ENCODE results near the gene SCN5A. TPM values are rescaled to one million over a fixed set of nuclear protein-coding genes. Genes with fewer than 3 reads are reported as not detected.

The SCN5A gene
- total RNA-seq, 1 experiment from 2014 or later, result 13.6 TPM

DNA sequence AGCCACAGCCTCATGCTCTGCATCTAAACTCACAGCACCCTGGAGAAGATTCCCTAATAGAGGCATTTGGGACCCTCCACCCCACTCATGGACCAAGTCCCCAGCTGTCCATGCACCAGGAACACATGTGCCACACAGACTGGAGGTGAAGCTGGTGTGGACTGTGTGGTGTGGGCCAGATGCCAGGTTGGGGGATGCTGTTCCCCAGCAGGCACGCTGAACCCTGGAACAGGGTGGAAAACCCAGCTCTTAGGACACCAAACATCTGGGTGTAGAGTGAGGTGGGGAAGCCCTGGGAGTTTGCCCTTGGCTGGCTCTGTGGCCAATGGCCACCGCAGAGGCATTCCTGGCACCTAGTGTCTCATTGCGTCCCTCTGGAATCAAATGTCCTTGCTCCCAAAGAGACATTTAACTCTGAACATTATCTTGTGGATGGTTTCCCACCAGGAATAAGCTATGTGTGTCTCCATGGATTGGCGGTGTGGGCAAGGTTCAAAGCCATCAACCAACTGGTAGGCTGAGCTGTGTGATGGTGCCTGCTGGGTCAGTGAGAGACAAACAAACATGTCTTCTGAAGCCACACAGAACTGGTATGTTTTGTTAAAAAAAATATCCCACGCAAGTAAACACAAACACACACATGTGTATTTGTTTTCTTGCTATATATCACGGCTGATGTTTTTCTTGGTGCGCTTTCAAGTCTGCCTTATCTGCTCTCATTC, 88.3 kb downstream of the SCN5A start (continued):
- TF ChIP-seq TEAD4 (CRISPR knock-in tag; IDR thresholded peaks at IDR 0.05), result no peak
- no peak for TF ChIP-seq KAT7 (CRISPR knock-in tag; IDR thresholded peaks at IDR 0.05; ENCODE audit: borderline replicate concordance)
- TF ChIP-seq SOX15 (CRISPR knock-in tag; IDR thresholded peaks at IDR 0.05), result no peak
- TF ChIP-seq, protein P1, sequence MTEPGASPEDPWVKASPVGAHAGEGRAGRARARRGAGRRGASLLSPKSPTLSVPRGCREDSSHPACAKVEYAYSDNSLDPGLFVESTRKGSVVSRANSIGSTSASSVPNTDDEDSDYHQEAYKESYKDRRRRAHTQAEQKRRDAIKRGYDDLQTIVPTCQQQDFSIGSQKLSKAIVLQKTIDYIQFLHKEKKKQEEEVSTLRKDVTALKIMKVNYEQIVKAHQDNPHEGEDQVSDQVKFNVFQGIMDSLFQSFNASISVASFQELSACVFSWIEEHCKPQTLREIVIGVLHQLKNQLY (CRISPR knock-in tag; IDR thresholded peaks at IDR 0.05), result no peak
- TF ChIP-seq GABPB1 (CRISPR knock-in tag; IDR thresholded peaks at IDR 0.05), result no peak
- TF ChIP-seq, protein P2, sequence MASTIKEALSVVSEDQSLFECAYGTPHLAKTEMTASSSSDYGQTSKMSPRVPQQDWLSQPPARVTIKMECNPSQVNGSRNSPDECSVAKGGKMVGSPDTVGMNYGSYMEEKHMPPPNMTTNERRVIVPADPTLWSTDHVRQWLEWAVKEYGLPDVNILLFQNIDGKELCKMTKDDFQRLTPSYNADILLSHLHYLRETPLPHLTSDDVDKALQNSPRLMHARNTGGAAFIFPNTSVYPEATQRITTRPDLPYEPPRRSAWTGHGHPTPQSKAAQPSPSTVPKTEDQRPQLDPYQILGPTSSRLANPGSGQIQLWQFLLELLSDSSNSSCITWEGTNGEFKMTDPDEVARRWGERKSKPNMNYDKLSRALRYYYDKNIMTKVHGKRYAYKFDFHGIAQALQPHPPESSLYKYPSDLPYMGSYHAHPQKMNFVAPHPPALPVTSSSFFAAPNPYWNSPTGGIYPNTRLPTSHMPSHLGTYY (CRISPR knock-in tag; IDR thresholded peaks at IDR 0.05), result no peak
- no peak for TF ChIP-seq SP1 (CRISPR knock-in tag; conservative IDR thresholded peaks at IDR 0.05)
- no peak for TF ChIP-seq ZNF396 (CRISPR knock-in tag; IDR thresholded peaks at IDR 0.05; ENCODE audit: borderline replicate concordance)
- TF ChIP-seq, protein P3, sequence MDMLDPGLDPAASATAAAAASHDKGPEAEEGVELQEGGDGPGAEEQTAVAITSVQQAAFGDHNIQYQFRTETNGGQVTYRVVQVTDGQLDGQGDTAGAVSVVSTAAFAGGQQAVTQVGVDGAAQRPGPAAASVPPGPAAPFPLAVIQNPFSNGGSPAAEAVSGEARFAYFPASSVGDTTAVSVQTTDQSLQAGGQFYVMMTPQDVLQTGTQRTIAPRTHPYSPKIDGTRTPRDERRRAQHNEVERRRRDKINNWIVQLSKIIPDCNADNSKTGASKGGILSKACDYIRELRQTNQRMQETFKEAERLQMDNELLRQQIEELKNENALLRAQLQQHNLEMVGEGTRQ (CRISPR knock-in tag; IDR thresholded peaks at IDR 0.05), result no peak
- TF ChIP-seq, protein P4, sequence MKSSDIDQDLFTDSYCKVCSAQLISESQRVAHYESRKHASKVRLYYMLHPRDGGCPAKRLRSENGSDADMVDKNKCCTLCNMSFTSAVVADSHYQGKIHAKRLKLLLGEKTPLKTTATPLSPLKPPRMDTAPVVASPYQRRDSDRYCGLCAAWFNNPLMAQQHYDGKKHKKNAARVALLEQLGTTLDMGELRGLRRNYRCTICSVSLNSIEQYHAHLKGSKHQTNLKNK (CRISPR knock-in tag; IDR thresholded peaks at IDR 0.05), result no peak
- TF ChIP-seq NFATC4 (CRISPR knock-in tag; IDR thresholded peaks at IDR 0.05), result no peak

DNA sequence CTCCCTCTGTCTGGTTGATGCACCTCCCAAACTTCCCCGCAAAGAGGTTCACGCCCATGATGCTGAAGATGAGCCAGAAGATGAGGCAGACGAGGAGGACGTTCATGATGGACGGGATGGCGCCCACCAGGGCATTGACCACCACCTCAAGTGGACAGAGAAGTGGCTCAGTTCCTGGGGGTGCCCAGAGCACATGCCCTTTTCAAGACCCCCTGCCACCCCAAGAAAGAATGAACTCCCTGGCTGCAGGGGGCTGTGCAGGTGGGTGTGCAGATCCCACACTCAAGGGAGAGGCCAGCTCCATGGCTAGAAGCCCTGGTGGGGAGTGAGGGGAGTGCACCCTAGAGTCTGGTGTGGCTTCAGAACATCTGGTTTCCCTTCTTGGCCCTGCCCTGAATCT, 89.2 kb downstream of the SCN5A start:
- ATAC-seq (no peak), DNase-seq (ENCODE audit: low spot score) (no peak)
- Mint-ChIP-seq H3K27me3 (ENCODE audit: low read depth) (no peaks in the 10 kb centered on the region; the same call in 1 of the 2 replicates), H3K36me3 (peaks cover 2% of the 10 kb centered on the region), H3K4me1 (no peaks in the 10 kb centered on the region), H3K4me3 (no peak overlapping the region), H3K9me3 (peaks cover 19% of the 10 kb centered on the region), H3K27ac (no peak overlapping the region)
- ChIA-PET POLR2A (no interaction called here), CTCF (interaction anchor here (1.2 to 1.5 kb wide), 3 partner anchors 12 to 63 kb away, joined by 3 to 5 read pairs (median 3); no protein-coding TSS in a partner anchor)
- TF ChIP-seq ETV6 (CRISPR knock-in tag; IDR thresholded peaks at IDR 0.05) (no peak), NFE2L1 (CRISPR knock-in tag; IDR thresholded peaks at IDR 0.05) (no peak), OVOL2 (CRISPR knock-in tag; IDR thresholded peaks at IDR 0.05; ENCODE audit: borderline replicate concordance) (no peak), ZNF263 (CRISPR knock-in tag; IDR thresholded peaks at IDR 0.05; ENCODE audit: low read depth) (no peak), SMAD4 (CRISPR knock-in tag; IDR thresholded peaks at IDR 0.05) (no peak), ZNF219 (CRISPR knock-in tag; IDR thresholded peaks at IDR 0.05; ENCODE audit: borderline replicate concordance) (no peak)
- TF ChIP-seq, protein P5, sequence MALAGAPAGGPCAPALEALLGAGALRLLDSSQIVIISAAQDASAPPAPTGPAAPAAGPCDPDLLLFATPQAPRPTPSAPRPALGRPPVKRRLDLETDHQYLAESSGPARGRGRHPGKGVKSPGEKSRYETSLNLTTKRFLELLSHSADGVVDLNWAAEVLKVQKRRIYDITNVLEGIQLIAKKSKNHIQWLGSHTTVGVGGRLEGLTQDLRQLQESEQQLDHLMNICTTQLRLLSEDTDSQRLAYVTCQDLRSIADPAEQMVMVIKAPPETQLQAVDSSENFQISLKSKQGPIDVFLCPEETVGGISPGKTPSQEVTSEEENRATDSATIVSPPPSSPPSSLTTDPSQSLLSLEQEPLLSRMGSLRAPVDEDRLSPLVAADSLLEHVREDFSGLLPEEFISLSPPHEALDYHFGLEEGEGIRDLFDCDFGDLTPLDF (CRISPR knock-in tag; IDR thresholded peaks at IDR 0.05), result no peak
- TF ChIP-seq, protein P6, sequence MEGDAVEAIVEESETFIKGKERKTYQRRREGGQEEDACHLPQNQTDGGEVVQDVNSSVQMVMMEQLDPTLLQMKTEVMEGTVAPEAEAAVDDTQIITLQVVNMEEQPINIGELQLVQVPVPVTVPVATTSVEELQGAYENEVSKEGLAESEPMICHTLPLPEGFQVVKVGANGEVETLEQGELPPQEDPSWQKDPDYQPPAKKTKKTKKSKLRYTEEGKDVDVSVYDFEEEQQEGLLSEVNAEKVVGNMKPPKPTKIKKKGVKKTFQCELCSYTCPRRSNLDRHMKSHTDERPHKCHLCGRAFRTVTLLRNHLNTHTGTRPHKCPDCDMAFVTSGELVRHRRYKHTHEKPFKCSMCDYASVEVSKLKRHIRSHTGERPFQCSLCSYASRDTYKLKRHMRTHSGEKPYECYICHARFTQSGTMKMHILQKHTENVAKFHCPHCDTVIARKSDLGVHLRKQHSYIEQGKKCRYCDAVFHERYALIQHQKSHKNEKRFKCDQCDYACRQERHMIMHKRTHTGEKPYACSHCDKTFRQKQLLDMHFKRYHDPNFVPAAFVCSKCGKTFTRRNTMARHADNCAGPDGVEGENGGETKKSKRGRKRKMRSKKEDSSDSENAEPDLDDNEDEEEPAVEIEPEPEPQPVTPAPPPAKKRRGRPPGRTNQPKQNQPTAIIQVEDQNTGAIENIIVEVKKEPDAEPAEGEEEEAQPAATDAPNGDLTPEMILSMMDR (IDR thresholded peaks at IDR 0.05), result no peak
- TF ChIP-seq, protein P7, sequence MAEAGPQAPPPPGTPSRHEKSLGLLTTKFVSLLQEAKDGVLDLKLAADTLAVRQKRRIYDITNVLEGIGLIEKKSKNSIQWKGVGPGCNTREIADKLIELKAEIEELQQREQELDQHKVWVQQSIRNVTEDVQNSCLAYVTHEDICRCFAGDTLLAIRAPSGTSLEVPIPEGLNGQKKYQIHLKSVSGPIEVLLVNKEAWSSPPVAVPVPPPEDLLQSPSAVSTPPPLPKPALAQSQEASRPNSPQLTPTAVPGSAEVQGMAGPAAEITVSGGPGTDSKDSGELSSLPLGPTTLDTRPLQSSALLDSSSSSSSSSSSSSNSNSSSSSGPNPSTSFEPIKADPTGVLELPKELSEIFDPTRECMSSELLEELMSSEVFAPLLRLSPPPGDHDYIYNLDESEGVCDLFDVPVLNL (CRISPR knock-in tag; IDR thresholded peaks at IDR 0.05; ENCODE audit: borderline replicate concordance, low read depth), result no peak
- TF ChIP-seq, protein P8, sequence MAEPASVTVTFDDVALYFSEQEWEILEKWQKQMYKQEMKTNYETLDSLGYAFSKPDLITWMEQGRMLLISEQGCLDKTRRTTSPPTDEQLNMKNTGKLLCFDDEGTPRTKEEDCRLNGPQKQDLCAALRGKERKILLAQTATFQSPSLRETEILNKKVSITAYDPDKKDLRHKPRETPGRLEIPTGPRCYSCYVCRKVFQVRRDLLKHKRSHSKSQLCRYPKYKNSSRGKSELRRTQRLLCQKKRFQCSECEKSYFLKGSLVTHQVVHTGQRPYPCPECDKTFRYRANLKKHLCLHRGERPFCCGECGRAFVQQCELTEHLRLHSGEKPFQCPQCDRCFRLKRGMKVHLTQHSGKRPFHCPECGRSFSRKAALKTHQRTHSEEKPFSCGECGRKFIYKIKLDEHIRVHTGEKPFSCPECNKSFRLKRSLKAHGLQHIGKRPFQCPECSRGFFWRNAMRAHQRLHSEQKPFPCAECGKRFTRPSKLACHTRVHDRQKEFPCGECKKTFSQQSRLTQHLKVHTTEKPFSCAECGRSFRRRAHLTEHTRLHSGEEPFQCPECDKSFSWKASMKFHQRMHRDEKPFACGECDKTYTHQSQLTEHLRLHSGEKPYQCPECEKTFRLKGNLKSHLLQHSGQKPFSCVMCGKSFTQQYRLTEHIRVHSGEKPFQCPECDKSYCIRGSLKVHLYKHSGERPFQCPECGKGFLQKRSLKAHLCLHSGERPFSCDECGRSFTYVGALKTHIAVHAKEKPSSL (CRISPR knock-in tag; conservative IDR thresholded peaks at IDR 0.05), result no peak
- TF ChIP-seq, protein P9, sequence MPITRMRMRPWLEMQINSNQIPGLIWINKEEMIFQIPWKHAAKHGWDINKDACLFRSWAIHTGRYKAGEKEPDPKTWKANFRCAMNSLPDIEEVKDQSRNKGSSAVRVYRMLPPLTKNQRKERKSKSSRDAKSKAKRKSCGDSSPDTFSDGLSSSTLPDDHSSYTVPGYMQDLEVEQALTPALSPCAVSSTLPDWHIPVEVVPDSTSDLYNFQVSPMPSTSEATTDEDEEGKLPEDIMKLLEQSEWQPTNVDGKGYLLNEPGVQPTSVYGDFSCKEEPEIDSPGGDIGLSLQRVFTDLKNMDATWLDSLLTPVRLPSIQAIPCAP (CRISPR knock-in tag; IDR thresholded peaks at IDR 0.05), result no peak
- TF ChIP-seq, protein P10, sequence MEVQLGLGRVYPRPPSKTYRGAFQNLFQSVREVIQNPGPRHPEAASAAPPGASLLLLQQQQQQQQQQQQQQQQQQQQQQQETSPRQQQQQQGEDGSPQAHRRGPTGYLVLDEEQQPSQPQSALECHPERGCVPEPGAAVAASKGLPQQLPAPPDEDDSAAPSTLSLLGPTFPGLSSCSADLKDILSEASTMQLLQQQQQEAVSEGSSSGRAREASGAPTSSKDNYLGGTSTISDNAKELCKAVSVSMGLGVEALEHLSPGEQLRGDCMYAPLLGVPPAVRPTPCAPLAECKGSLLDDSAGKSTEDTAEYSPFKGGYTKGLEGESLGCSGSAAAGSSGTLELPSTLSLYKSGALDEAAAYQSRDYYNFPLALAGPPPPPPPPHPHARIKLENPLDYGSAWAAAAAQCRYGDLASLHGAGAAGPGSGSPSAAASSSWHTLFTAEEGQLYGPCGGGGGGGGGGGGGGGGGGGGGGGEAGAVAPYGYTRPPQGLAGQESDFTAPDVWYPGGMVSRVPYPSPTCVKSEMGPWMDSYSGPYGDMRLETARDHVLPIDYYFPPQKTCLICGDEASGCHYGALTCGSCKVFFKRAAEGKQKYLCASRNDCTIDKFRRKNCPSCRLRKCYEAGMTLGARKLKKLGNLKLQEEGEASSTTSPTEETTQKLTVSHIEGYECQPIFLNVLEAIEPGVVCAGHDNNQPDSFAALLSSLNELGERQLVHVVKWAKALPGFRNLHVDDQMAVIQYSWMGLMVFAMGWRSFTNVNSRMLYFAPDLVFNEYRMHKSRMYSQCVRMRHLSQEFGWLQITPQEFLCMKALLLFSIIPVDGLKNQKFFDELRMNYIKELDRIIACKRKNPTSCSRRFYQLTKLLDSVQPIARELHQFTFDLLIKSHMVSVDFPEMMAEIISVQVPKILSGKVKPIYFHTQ (CRISPR knock-in tag; IDR thresholded peaks at IDR 0.05), result no peak

Data from WTC11 (cell line).